Urothelium cell line (cell line): ENCODE measurements around the gene PCDH9.

Experiments used
- DNase-seq: peaks from one replicate; pipeline ENCODE4 v3.0.0; 2011; ENCODE audit warnings: low spot score, mixed read lengths
- FAIRE-seq: peaks from 2 replicates; lab custom pipeline; 2011; peaks lifted over from hg19 to GRCh38; lab: Jason Lieb, UNC

The PCDH9 gene

GRCh38 chr13:66557357-66557756 is 672.8 kb downstream of the PCDH9 start:
- DNase-seq (no peak), FAIRE-seq (no peak)

GRCh38 chr13:66556306-66556705 is 673.8 kb downstream of the PCDH9 start:
- FAIRE-seq (no peak), DNase-seq (no peak)

- no peak for FAIRE-seq
These were observed 676.7 kb downstream of the PCDH9 start for GRCh38 chr13:66553391-66553790.

GRCh38 chr13:66551128-66551527 is 679.0 kb downstream of the PCDH9 start:
- no peak for DNase-seq
- no peak for FAIRE-seq

More at GRCh38 chr13:66553391-66553790, 676.7 kb downstream of the PCDH9 start:
- no peak for DNase-seq

- FAIRE-seq (no peak), DNase-seq (no peak)
These were observed 682.5 kb downstream of the PCDH9 start for GRCh38 chr13:66547685-66548084.

- DNase-seq (no peak), FAIRE-seq (no peak)
These were observed 683.4 kb downstream of the PCDH9 start for GRCh38 chr13:66546534-66547379.

- DNase-seq (no peak), FAIRE-seq (no peak)
These were observed 686.4 kb downstream of the PCDH9 start for GRCh38 chr13:66543780-66544179.

- FAIRE-seq (no peak), DNase-seq (no peak)
These were observed 692.7 kb downstream of the PCDH9 start for GRCh38 chr13:66537417-66537816.

- DNase-seq (no peak), FAIRE-seq (no peak)
These were observed 693.4 kb downstream of the PCDH9 start for GRCh38 chr13:66536746-66537145.

GRCh38 chr13:66534561-66534960 is 695.6 kb downstream of the PCDH9 start:
- no peak for FAIRE-seq

GRCh38 chr13:66532845-66533244 is 697.3 kb downstream of the PCDH9 start:
- no peak for DNase-seq
- no peak for FAIRE-seq

More at GRCh38 chr13:66534561-66534960, 695.6 kb downstream of the PCDH9 start:
- DNase-seq, result no peak

GRCh38 chr13:66532146-66532545 is 698.0 kb downstream of the PCDH9 start:
- DNase-seq, result peak; percentile 11
- no peak for FAIRE-seq

GRCh38 chr13:66530686-66531085 is 699.5 kb downstream of the PCDH9 start:
- no peak for DNase-seq
- FAIRE-seq, result no peak

- FAIRE-seq (no peak), DNase-seq (no peak)
These were observed 700.0 kb downstream of the PCDH9 start for GRCh38 chr13:66530158-66530557.

GRCh38 chr13:66528944-66529576 is 701.1 kb downstream of the PCDH9 start:
- DNase-seq (no peak), FAIRE-seq (no peak)

- FAIRE-seq (no peak), DNase-seq (no peak)
These were observed 702.0 kb downstream of the PCDH9 start for GRCh38 chr13:66528180-66528579.

- no peak for DNase-seq
- FAIRE-seq, result no peak
These were observed 709.4 kb downstream of the PCDH9 start for GRCh38 chr13:66520511-66521355.

GRCh38 chr13:66519259-66519658 is 710.9 kb downstream of the PCDH9 start:
- DNase-seq, result no peak
- no peak for FAIRE-seq

GRCh38 chr13:66518068-66518467 is 712.1 kb downstream of the PCDH9 start:
- DNase-seq (no peak), FAIRE-seq (no peak)

- FAIRE-seq (no peak), DNase-seq (no peak)
These were observed 716.4 kb downstream of the PCDH9 start for GRCh38 chr13:66513728-66514127.

- DNase-seq, result no peak
- no peak for FAIRE-seq
These were observed 721.0 kb downstream of the PCDH9 start for GRCh38 chr13:66509175-66509574.
